Panc1 (cell line): ENCODE results near the gene ZNF43. TPM values are rescaled to one million over a fixed set of nuclear protein-coding genes. Genes with fewer than 3 reads are reported as not detected.
"Not testable (repeated sequence)": the region's sequence is repeated elsewhere in the genome, so short reads cannot be mapped to it uniquely, and the experiment has no call there.

Source experiments
- ATAC-seq: fragments of 200-7000 bp; cut with Tn5 transposase; 2 replicates; pipeline ENCODE4 v1.9.1; 2020; ENCODE audit warnings: mild to moderate bottlenecking, moderate library complexity
- BruUV-seq: library from RNA; stranded (reverse); fragments of 400-500 nt; replicated peaks from 2 replicates; lab custom pipeline; 2021; lab: Mats Ljungman, UMichigan
- CTCF ChIA-PET: fragments of 300-600 bp; sonication (Branson Sonifier 250); formaldehyde crosslinking; loops from one replicate; lab custom pipeline; 2022; ENCODE audit warnings: antibody characterized with exemption; lab: Charles Lee
- POLR2A ChIA-PET: fragments of 300-600 bp; sonication (Branson Sonifier 250); formaldehyde crosslinking; loops from one replicate; lab custom pipeline; 2022; ENCODE audit warnings: antibody characterized with exemption; lab: Charles Lee
- DNase-seq: peaks from one replicate; pipeline ENCODE4 v3.0.0-alpha.2; 2010; ENCODE audit warnings: low read depth, low spot score
- H3K27ac ChIP-seq: 2 replicates; pipeline ENCODE4 v1.5.1; 2011; ENCODE audit warnings: mild to moderate bottlenecking, low read length, inconsistent platforms
- H3K27me3 ChIP-seq: fragments of 200-500 bp; sonication (Bioruptor generic); 2 replicates; pipeline ENCODE4 v1.6.0; 2014; ENCODE audit warnings: low read length, inconsistent platforms; ENCODE audit not compliant: control insufficient read depth, insufficient read depth
- H3K36me3 ChIP-seq: fragments of 200-500 bp; sonication (Bioruptor generic); 2 replicates; pipeline ENCODE4 v1.5.1; 2014; ENCODE audit warnings: inconsistent platforms, mild to moderate bottlenecking, low read length, moderate library complexity; ENCODE audit not compliant: control insufficient read depth, insufficient read depth
- H3K4me1 ChIP-seq: 2 replicates; pipeline ENCODE4 v1.5.1; 2011; ENCODE audit warnings: inconsistent platforms, mild to moderate bottlenecking, low read length, moderate library complexity; ENCODE audit not compliant: control insufficient read depth, insufficient read depth
- H3K4me3 ChIP-seq, 2 experiments: 2 replicates each; pipeline ENCODE4 v1.5.1; 2011 to 2012; ENCODE audit warnings: low read depth in 2 of 2, low read length in 2 of 2, mild to moderate bottlenecking in 2 of 2, inconsistent platforms in 1 of 2, moderate library complexity in 1 of 2
- H3K9me3 ChIP-seq: fragments of 200-500 bp; sonication (Bioruptor generic); 2 replicates; pipeline ENCODE4 v1.5.1; 2014; ENCODE audit warnings: low read depth, mild to moderate bottlenecking, inconsistent platforms, low read length, moderate library complexity; ENCODE audit not compliant: control insufficient read depth, insufficient read depth
- POLR2AphosphoS5 ChIP-seq: IDR thresholded peaks from 2 replicates; pipeline ENCODE4 v1.6.1; 2012; ENCODE audit warnings: mild to moderate bottlenecking, low read depth, low read length, moderate library complexity
- SIN3A ChIP-seq: IDR thresholded peaks from 2 replicates; pipeline ENCODE4 v1.6.1; 2012; ENCODE audit warnings: low read depth, mild to moderate bottlenecking, low read length, moderate library complexity, borderline replicate concordance; ENCODE audit not compliant: insufficient read depth
- TCF7L2 ChIP-seq: IDR thresholded peaks from 2 replicates; pipeline ENCODE4 v1.6.1; 2011; ENCODE audit warnings: mild to moderate bottlenecking, low read depth, low read length, inconsistent platforms
- in situ Hi-C: cut with HindIII; loops from 2 replicates; pipeline ENCODE4 v1.10.0; 2016; ENCODE audit warnings: low sequenced_read_pairs, low pct_unique_long_range_greater_than_20kb
- intact Hi-C: fragments of 100-400 bp; cut with micrococcal nuclease; formaldehyde crosslinking; loops from one replicate; pipeline ENCODE4 v1.10.0; 2022; ENCODE audit not compliant: unreplicated experiment
- total RNA-seq: library from RNA; stranded (reverse); gene quantifications from one replicate; pipeline ENCODE4 v1.2.1, GENCODE V29; 2021; ENCODE audit not compliant: unreplicated experiment
- TF ChIP-seq, protein P1 (sequence below): fragments of 450-650 bp; IDR thresholded peaks from 2 replicates; pipeline ENCODE4 v1.5.1; 2017; ENCODE audit warnings: mild to moderate bottlenecking
- TF ChIP-seq, protein P2 (sequence below), 2 experiments: IDR thresholded peaks; 2 replicates each; pipeline ENCODE4 v1.6.1; 2011 to 2012; ENCODE audit warnings: low read depth in 2 of 2, control low read depth in 1 of 2, low read length in 1 of 2, mild to moderate bottlenecking in 1 of 2, moderate library complexity in 1 of 2; ENCODE audit not compliant: insufficient read depth in 1 of 2

ZNF43 gene
- total RNA-seq, 1 experiment from 2014 or later = 27.7 TPM

DNA sequence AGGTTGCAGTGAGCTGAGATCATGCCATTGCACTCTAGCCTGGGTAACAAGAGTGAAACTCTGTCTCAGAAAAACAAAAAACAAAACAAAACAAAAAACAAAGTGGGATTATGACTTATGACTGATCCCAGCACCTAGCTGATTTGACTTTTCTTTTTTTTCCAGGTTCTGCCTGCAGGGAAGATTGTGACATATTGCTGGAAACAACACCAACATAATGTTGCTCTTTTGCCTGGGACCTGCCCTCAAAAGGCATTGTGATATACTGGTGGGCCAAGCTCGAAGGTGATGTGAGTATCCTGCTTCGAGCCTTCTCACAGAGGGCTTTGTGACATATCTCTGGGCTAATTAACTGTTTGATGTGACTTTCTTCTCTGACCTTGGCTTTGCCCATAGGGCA is 42.0 kb upstream of the ZNF43 start:
- H3K4me3 ChIP-seq = no peak overlapping the region
- H3K4me1 ChIP-seq = no peaks in the 10 kb centered on the region
- POLR2A ChIA-PET = no interaction called here
- TF ChIP-seq SIN3A = no peak
- TF ChIP-seq, protein P1, sequence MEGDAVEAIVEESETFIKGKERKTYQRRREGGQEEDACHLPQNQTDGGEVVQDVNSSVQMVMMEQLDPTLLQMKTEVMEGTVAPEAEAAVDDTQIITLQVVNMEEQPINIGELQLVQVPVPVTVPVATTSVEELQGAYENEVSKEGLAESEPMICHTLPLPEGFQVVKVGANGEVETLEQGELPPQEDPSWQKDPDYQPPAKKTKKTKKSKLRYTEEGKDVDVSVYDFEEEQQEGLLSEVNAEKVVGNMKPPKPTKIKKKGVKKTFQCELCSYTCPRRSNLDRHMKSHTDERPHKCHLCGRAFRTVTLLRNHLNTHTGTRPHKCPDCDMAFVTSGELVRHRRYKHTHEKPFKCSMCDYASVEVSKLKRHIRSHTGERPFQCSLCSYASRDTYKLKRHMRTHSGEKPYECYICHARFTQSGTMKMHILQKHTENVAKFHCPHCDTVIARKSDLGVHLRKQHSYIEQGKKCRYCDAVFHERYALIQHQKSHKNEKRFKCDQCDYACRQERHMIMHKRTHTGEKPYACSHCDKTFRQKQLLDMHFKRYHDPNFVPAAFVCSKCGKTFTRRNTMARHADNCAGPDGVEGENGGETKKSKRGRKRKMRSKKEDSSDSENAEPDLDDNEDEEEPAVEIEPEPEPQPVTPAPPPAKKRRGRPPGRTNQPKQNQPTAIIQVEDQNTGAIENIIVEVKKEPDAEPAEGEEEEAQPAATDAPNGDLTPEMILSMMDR = no peak
- TF ChIP-seq TCF7L2 = no peak
- TF ChIP-seq, protein P2, sequence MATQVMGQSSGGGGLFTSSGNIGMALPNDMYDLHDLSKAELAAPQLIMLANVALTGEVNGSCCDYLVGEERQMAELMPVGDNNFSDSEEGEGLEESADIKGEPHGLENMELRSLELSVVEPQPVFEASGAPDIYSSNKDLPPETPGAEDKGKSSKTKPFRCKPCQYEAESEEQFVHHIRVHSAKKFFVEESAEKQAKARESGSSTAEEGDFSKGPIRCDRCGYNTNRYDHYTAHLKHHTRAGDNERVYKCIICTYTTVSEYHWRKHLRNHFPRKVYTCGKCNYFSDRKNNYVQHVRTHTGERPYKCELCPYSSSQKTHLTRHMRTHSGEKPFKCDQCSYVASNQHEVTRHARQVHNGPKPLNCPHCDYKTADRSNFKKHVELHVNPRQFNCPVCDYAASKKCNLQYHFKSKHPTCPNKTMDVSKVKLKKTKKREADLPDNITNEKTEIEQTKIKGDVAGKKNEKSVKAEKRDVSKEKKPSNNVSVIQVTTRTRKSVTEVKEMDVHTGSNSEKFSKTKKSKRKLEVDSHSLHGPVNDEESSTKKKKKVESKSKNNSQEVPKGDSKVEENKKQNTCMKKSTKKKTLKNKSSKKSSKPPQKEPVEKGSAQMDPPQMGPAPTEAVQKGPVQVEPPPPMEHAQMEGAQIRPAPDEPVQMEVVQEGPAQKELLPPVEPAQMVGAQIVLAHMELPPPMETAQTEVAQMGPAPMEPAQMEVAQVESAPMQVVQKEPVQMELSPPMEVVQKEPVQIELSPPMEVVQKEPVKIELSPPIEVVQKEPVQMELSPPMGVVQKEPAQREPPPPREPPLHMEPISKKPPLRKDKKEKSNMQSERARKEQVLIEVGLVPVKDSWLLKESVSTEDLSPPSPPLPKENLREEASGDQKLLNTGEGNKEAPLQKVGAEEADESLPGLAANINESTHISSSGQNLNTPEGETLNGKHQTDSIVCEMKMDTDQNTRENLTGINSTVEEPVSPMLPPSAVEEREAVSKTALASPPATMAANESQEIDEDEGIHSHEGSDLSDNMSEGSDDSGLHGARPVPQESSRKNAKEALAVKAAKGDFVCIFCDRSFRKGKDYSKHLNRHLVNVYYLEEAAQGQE (IDR thresholded peaks at IDR 0.05; ENCODE audit: insufficient read depth in 1 of 2, low read depth in 2 of 2, low read length in 1 of 2) = no peak
- no peak for TF ChIP-seq POLR2AphosphoS5
- intact Hi-C loops (no loop called here), in situ Hi-C loops (no loop called here)
- CTCF ChIA-PET = no interaction called here
- H3K27ac ChIP-seq = no peak overlapping the region
- ATAC-seq (no peak), DNase-seq (no peak)
- no peaks in the 10 kb centered on the region for H3K9me3 ChIP-seq
- no TSS peak for BruUV-seq
- no peaks in the 10 kb centered on the region for H3K36me3 ChIP-seq
- H3K27me3 ChIP-seq = no peaks in the 10 kb centered on the region

DNA sequence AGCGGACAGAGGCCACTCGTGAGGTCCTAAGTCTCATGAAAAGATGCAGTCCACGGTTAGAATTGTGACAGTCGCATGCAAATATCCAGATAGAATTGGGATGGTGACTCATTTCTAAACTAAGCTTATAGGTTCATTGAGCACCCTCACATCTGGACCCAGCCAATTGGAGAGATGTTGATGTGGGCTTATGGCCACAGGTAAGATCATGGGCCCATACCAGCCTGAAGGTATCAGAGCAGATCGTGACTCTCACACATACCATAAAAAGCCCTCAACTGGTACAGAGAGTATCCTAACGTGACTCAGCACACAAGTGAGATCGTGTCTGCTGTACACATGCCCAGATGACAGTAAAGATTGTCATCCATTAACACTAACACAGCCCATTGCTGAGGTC is 40.6 kb upstream of the ZNF43 start:
- H3K27me3 ChIP-seq, ATAC-seq, BruUV-seq, H3K36me3 ChIP-seq, H3K9me3 ChIP-seq, CTCF ChIA-PET, POLR2A ChIA-PET, intact Hi-C loops, DNase-seq, H3K4me3 ChIP-seq, in situ Hi-C loops, H3K27ac ChIP-seq, H3K4me1 ChIP-seq: not testable (repeated sequence)

DNA sequence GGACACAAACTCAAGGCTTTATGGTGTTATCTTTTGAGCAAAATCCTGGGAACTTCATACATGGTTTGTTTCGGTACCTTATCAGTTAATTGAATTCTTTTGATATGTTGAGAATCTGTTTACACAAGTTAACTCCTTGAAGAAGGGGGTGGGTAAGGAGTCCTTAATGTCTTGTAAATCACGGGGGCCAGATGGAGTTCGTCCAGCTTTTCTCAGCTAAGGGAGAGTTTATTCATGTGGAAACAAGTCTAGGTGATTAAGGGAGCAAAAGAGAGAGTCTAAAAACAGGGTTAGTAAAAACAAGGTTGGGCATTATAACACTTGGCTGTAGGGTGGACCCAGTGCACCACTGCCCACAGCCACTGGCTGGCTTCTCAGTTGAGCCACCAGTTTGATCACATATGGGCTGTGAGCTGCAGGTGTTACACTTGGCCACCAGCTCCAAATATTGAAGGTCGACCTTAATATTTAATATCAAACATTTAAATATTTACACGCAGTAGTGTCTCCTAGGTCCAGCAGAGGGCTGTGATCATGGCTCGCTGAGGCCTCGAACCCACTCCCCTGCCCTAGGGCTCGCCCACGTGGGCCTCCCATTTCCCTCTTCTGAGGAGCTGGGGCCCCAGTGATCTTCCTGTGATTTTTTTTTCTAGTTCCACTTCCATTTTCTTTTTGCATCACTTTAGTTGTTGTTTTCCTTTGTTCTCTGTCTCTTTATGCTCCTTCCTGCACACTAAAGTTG is 21.0 kb upstream of the ZNF43 start:
- DNase-seq = no peak
- Histone ChIP-seq H3K27ac (no peak overlapping the region), H3K4me1 (no peaks in the 10 kb centered on the region), H3K9me3 (no peaks in the 10 kb centered on the region), H3K36me3 (no peaks in the 10 kb centered on the region), H3K4me3 (no peak overlapping the region), H3K27me3 (no peaks in the 10 kb centered on the region)
- TF ChIP-seq, protein P2 (IDR thresholded peaks at IDR 0.05; ENCODE audit: insufficient read depth in 1 of 2, low read depth in 2 of 2, low read length in 1 of 2) = no peak
- TF ChIP-seq TCF7L2 (no peak), POLR2AphosphoS5 (no peak), SIN3A (no peak)
- TF ChIP-seq, protein P1 = no peak
- BruUV-seq = no TSS peak
- ChIA-PET POLR2A (interaction anchor here (0.6 kb wide), 1 partner anchor 393 kb away, joined by 3 read pairs; no protein-coding TSS in a partner anchor), CTCF (no interaction called here)
- in situ Hi-C loops (no loop called here), intact Hi-C loops (no loop called here)
- ATAC-seq = no peak
